Activated CD8-positive, alpha-beta T cell treated with anti-CD3 and anti-CD28 coated beads for 36 hours (primary cell): Measurements from ENCODE around the gene CARS1. TPM values are rescaled to one million over a fixed set of nuclear protein-coding genes. Genes with fewer than 3 reads are reported as not detected.

Experiments
- ATAC-seq: fragments of 200-7000 bp; cut with Tn5 transposase; one replicate; pipeline ENCODE4 v1.10.0; 2021; ENCODE audit warnings: mild to moderate bottlenecking, moderate library complexity
- CTCF ChIA-PET: fragments of 350-600 bp; sonication (Branson Sonifier 250); formaldehyde crosslinking; loops from one replicate; lab custom pipeline; 2021; ENCODE audit warnings: antibody characterized with exemption; lab: Charles Lee
- POLR2A ChIA-PET: fragments of 350-600 bp; sonication (Branson Sonifier 250); formaldehyde crosslinking; loops from one replicate; lab custom pipeline; 2021; ENCODE audit warnings: antibody characterized with exemption; lab: Charles Lee
- DNase-seq: peaks from one replicate; pipeline ENCODE4 v3.0.0-alpha.2; 2020
- H3K27ac Mint-ChIP-seq: one replicate; pipeline ENCODE4 v1.8.0; 2021; ENCODE audit warnings: mild to moderate bottlenecking, mixed read lengths
- H3K27me3 Mint-ChIP-seq: one replicate; pipeline ENCODE4 v1.8.0; 2021; ENCODE audit warnings: mixed read lengths
- H3K36me3 Mint-ChIP-seq: one replicate; pipeline ENCODE4 v1.8.0; 2021; ENCODE audit warnings: low read depth, mixed read lengths
- H3K4me1 Mint-ChIP-seq: one replicate; pipeline ENCODE4 v1.8.0; 2021; ENCODE audit warnings: low read depth, mixed read lengths
- H3K4me3 Mint-ChIP-seq: one replicate; pipeline ENCODE4 v1.8.0; 2021; ENCODE audit warnings: mild to moderate bottlenecking, moderate library complexity, mixed read lengths
- H3K9me3 Mint-ChIP-seq: one replicate; pipeline ENCODE4 v1.8.0; 2021; ENCODE audit warnings: mixed read lengths
- CTCF ChIP-seq: fragments of 200-600 bp; IDR thresholded peaks from one replicate; pipeline ENCODE4 v1.8.0; 2022; ENCODE audit warnings: antibody characterized with exemption, mild to moderate bottlenecking
- intact Hi-C: fragments of 100-400 bp; cut with micrococcal nuclease; formaldehyde crosslinking; loops from one replicate; pipeline ENCODE4 v1.10.0; 2022
- total RNA-seq, 2 experiments: library from RNA; stranded (reverse); gene quantifications; one replicate each; pipeline ENCODE4 v1.2.3, GENCODE V29; 2021

The CARS1 gene
- total RNA-seq, 2 experiments from 2014 or later, result 82.7 to 88.2 TPM

GRCh38 chr11:2989551-2989950, 67.7 kb downstream of the CARS1 start:
- TF ChIP-seq CTCF, result no peak

GRCh38 chr11:2989006-2989405, 68.2 kb downstream of the CARS1 start:
- no peaks in the 10 kb centered on the region for H3K9me3 Mint-ChIP-seq
- H3K27ac Mint-ChIP-seq, result peak overlapping the region; percentile 99
- peaks cover 46% of the 10 kb centered on the region for H3K4me1 Mint-ChIP-seq
- H3K4me3 Mint-ChIP-seq, result peak overlapping the region; percentile 92
- no peak for TF ChIP-seq CTCF
- H3K36me3 Mint-ChIP-seq, result peaks cover 51% of the 10 kb centered on the region
- no peak for DNase-seq
- CTCF ChIA-PET, result interaction anchor here (1.0 to 3.6 kb wide), 7 partner anchors 9 to 456 kb away, joined by 3 to 33 read pairs (median 10); partner anchors contain the start of gene PHLDA2
- ATAC-seq, result no peak
- no peaks in the 10 kb centered on the region for H3K27me3 Mint-ChIP-seq
- POLR2A ChIA-PET, result interaction anchor here (0.7 to 8.3 kb wide), 17 partner anchors 8 to 55 kb away, joined by 3 to 79 read pairs (median 4); no protein-coding TSS in a partner anchor
- intact Hi-C loops, result loop anchor here (2.0 kb wide), 1 partner anchor 26 kb away; no protein-coding TSS in a partner anchor

More at GRCh38 chr11:2989551-2989950, 67.7 kb downstream of the CARS1 start:
- ChIA-PET POLR2A (interaction anchor here (0.7 to 8.3 kb wide), 18 partner anchors 8 to 861 kb away, joined by 3 to 79 read pairs (median 4); no protein-coding TSS in a partner anchor), CTCF (interaction anchor here (1.0 to 3.6 kb wide), 10 partner anchors 9 to 457 kb away, joined by 3 to 33 read pairs (median 5); partner anchors contain the start of genes CARS1 and PHLDA2)
- intact Hi-C loops, result loop anchor here (2.0 kb wide), 1 partner anchor 25 kb away; no protein-coding TSS in a partner anchor
- no peaks in the 10 kb centered on the region for H3K27me3 Mint-ChIP-seq
- H3K4me1 Mint-ChIP-seq, result peaks cover 42% of the 10 kb centered on the region
- peak overlapping the region; percentile 92 for H3K4me3 Mint-ChIP-seq
- DNase-seq (no peak), ATAC-seq (no peak)
- peak overlapping the region; percentile 99 for H3K27ac Mint-ChIP-seq
- peaks cover 48% of the 10 kb centered on the region for H3K36me3 Mint-ChIP-seq
- H3K9me3 Mint-ChIP-seq, result no peaks in the 10 kb centered on the region

GRCh38 chr11:2987881-2988861, 69.1 kb downstream of the CARS1 start:
- TF ChIP-seq CTCF, result no peak
- Mint-ChIP-seq H3K9me3 (no peaks in the 10 kb centered on the region), H3K27me3 (no peaks in the 10 kb centered on the region), H3K27ac (peak overlapping the region; percentile 99), H3K4me1 (peaks cover 53% of the 10 kb centered on the region), H3K36me3 (peaks cover 59% of the 10 kb centered on the region), H3K4me3 (peak overlapping the region; percentile 92)
- DNase-seq (peak; percentile 63), ATAC-seq (no peak)
- ChIA-PET CTCF (interaction anchor here (1.0 to 3.6 kb wide), 6 partner anchors 12 to 456 kb away, joined by 4 to 33 read pairs (median 12); partner anchors contain the start of gene PHLDA2), POLR2A (interaction anchor here (1.0 to 8.3 kb wide), 12 partner anchors 7 to 54 kb away, joined by 3 to 79 read pairs (median 4); no protein-coding TSS in a partner anchor)
- intact Hi-C loops, result loop anchor here (2.0 kb wide), 1 partner anchor 27 kb away; no protein-coding TSS in a partner anchor

GRCh38 chr11:2983908-2984307, 73.3 kb downstream of the CARS1 start:
- DNase-seq (no peak), ATAC-seq (no peak)
- ChIA-PET POLR2A (interaction anchor here (0.6 to 1.2 kb wide), 3 partner anchors 8 to 69 kb away, joined by 3 read pairs; partner anchors contain the start of gene NAP1L4), CTCF (no interaction called here)
- Mint-ChIP-seq H3K27ac (peak overlapping the region; percentile 50), H3K36me3 (peaks cover 46% of the 10 kb centered on the region), H3K27me3 (no peaks in the 10 kb centered on the region), H3K4me1 (peaks cover 61% of the 10 kb centered on the region), H3K9me3 (no peaks in the 10 kb centered on the region), H3K4me3 (no peak overlapping the region)
- intact Hi-C loops, result no loop called here
- TF ChIP-seq CTCF, result no peak
